GM19463 (cell line): Measurements from ENCODE around the gene JPH2.

ENCODE experiments used
- ATAC-seq: cut with Tn5 transposase; IDR thresholded peaks from one replicate; pipeline ENCODE4 v1.9.1; 2021; ENCODE audit warnings: mild to moderate bottlenecking, moderate library complexity; ENCODE audit not compliant: unreplicated experiment

JPH2 gene

GRCh38 chr20:44187772-44188709 lies 1.1 kb upstream of the JPH2 start:
- no peak for ATAC-seq

GRCh38 chr20:44186674-44187053 lies 324 bp downstream of the JPH2 start:
- no peak for ATAC-seq

DNA sequence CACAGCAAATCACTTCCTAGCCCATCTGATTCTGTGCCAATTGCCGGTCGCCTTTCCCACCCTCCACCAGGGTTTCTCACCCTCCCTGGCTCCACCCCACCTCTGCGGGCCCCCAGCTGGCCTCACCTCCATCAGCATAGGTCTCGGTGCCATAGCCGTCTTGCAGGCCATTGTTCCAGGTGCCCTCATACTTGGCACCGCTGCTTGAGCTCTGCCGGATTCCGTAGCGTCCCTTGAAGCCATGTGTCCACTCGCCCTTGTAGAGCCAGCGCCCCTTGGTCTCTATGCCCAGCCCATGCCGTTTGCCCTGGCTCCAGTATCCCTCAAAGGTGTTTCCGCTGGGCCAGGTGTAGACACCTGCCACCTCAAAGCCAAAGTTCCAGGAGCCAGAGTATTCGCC lies 787 bp downstream of the JPH2 start:
- ATAC-seq: no peak

- no peak for ATAC-seq
Observed at GRCh38 chr20:44185574-44185973, 1.4 kb downstream of the JPH2 start.

- ATAC-seq: no peak
Observed at GRCh38 chr20:44183282-44183681, 3.7 kb downstream of the JPH2 start.

DNA sequence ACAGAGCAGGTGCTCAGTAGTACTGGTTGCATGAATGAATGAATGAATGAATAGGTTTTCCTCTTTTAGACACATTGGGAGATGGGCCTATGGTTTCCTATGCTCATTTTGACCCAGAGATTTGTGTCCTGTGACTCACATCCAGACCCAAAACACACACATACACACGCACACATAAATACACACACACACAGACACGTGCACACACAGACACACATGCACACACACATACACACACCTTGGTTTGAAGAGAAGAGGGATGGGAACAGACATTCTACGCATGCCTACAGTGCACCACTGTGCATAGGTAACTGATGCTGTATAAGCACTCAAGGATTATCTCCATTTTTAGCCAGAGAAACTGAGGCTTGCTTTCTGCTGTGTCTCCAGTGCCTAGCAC lies 4.1 kb downstream of the JPH2 start:
- ATAC-seq: no peak

- no peak for ATAC-seq
Observed at GRCh38 chr20:44182135-44182765, 4.7 kb downstream of the JPH2 start.

DNA sequence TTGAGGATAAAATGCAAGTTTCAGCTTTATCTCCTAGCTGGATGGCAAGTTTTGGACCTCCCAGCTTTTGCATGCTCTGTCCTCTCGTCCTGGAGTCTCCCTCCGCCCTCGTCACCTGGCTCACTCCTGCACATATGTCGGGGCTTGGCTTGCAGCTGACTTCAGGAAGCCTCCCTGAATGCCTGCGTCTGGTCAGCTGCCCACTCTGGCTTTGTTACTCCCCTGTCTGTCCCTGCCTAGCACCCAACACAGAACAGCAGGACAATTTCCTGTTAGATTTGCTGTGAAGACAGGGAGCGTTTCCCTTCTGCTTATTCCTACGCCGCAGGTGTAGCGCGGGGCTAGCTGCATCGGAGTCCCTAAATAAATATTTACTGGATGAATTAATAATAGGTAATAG lies 5.4 kb downstream of the JPH2 start:
- no peak for ATAC-seq

- ATAC-seq: no peak
Observed at GRCh38 chr20:44180814-44181213, 6.2 kb downstream of the JPH2 start.

GRCh38 chr20:44176833-44177534 lies 10.0 kb downstream of the JPH2 start:
- ATAC-seq: no peak

GRCh38 chr20:44174996-44175765 lies 11.8 kb downstream of the JPH2 start:
- ATAC-seq: no peak

GRCh38 chr20:44173846-44174245 lies 13.1 kb downstream of the JPH2 start:
- no peak for ATAC-seq

DNA sequence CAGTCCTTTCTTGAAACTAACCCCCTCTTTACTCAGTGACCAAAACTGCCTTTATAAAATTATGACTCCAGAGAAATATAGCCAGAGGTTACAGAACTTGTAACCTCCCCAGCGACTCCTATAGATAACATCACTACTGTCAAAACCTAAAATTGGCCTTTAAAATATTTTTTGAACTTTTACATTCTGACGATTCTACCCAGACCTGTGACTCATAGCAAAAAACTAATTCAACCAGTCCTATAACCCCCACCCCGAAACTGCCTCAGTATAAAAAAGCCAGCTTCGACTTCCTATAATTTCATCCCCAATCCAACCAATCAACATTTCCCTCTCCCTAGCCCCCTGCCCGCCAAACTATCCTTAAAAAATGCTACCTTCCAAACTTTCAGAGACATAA lies 13.9 kb downstream of the JPH2 start:
- no peak for ATAC-seq

GRCh38 chr20:44172572-44172950 lies 14.4 kb downstream of the JPH2 start:
- no peak for ATAC-seq

- ATAC-seq: no peak
Observed at GRCh38 chr20:44171775-44172571, 15.0 kb downstream of the JPH2 start.

- no peak for ATAC-seq
Observed at GRCh38 chr20:44170816-44171410, 16.1 kb downstream of the JPH2 start.

DNA sequence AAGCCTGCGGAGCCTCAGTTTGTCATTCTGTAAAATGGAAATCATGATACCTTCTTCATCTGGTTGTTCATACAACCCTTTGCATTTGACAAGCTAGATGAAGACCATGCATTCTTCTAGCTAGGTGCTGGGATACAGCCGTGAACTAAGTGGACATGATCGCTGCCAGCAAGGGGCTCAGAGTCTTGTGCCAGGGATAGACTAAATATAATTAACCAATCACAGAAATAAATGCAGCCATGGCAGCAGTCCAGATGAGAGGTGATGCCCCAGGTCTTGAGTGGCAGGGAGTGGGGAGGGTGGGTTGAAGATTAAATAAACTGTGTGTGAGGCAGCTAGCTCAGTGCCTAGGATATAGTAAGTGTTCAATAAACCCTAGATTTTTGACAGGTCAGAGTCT lies 19.3 kb downstream of the JPH2 start:
- no peak for ATAC-seq

- no peak for ATAC-seq
Observed at GRCh38 chr20:44166477-44166876, 20.5 kb downstream of the JPH2 start.

GRCh38 chr20:44166008-44166407 lies 21.0 kb downstream of the JPH2 start:
- ATAC-seq: no peak

DNA sequence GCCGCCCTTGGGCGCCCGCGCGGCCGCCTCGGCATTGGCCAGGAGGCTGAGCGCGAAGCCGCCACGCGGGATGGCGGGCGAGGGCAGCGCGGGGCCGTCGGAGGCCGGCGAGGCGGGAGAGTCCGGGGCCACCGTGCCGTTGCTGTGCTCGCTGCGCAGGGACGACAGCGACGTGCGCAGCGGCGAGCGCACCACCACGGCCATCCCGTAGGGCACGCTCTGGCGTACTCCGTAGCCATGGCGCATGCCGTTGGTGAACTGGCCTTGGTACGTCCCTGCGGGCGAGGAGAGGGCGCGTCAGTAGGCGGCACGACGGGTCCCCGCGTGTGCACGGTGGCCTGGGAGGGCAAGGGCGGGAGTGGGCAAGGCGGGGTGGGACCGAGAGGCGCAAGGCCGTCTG lies 26.9 kb downstream of the JPH2 start:
- ATAC-seq: no peak
